ENCODE data around the gene CENPV.
A peak's percentile ranks its signal among the peaks of the same experiment; 100 is the strongest.

The CENPV gene

GRCh38 chr17:16358394-16358793, 5.1 kb upstream of the CENPV start:
- DNase-seq: no peak

GRCh38 chr17:16354585-16354984, 1.3 kb upstream of the CENPV start:
- no peak for DNase-seq

GRCh38 chr17:16352667-16353316, 477 bp downstream of the CENPV start:
- DNase-seq: peak; percentile 17

- DNase-seq: peak; percentile 11
Measured at GRCh38 chr17:16352303-16352666, 984 bp downstream of the CENPV start.

DNA sequence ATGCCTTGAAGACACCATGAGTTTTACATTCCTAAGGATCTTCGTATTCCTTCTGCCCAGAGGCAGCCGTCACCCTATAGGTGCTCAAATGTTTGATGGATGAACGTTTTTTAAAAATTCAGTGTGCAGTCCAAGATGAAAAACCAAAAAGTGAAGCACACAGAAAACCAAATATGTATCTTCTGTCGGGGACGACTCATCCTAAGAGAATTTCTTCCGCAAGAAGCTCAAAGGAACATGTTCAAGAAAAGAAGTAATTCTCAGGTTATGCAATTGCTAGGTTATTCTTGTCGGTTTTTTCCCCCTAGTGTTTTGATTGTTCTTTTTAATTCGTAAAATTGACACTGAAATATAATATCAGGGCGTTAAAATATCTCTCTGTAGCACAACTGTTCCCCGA, 1.4 kb downstream of the CENPV start:
- no peak for DNase-seq

GRCh38 chr17:16349431-16349830, 3.8 kb downstream of the CENPV start:
- no peak for DNase-seq

GRCh38 chr17:16348586-16348985, 4.7 kb downstream of the CENPV start:
- no peak for DNase-seq

DNA sequence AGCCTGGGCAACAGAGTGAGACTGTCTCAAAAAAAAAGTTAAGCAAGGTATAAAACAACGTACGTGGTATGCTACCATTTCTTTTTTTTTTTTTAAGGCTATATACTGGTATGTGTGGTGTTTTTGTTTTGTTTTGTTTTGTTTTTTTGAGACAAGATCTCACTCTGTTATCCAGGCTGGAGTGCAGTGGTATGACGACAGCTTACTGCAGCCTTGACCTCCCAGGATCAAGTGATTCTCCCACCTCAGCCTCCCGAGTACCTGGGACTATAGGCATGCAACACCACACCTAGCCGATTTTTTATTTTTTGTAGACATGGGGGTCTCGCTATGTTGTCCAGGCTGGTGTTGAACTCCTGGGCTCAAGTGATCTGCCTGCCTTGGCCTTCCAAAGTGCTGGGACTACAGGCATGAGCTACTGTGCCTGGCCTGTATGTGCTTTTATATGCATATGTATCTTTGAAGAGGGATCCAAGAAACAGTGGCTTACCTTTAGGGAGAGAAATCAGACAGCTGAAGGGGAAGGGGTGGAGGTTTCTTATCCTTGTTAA, 6.5 kb downstream of the CENPV start:
- DNase-seq: no peak

DNA sequence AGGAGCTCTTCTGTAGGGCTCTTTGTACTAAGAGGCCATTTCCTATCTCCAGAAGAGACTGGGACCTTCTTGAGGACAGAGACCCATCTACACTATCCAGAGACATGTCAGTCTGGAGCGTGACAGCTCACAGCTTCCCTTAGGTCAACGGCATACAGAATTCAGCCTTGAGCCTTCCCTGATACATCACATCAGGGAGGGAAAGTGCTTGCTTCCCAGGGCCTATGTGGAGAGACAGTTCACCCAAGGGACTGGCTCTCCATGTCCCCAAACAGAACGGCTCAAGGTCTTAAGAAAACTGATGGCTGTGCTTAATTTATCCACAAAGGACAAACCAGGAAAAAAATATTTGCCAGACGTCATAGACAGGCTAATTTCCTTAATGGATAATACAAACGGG, 7.7 kb downstream of the CENPV start:
- no peak for DNase-seq

DNA sequence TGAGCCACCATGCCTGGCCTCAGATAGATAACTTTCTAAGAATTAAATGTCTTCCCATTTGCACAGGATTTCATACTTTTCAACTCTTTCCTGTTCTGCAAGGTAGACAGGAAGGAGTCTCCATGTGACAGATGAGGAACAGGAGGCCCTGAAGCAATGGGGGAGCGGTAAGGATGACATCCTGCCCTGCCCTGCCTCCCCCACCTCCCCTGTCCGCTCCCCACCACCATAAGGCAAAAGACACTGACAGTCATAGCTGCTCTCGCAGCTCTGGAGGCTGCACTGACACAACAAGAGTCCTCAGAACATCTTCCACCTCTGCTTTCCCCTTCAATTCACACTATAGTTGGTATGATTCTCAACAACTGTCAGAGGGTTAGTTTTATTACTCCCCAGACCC, 9.7 kb downstream of the CENPV start:
- DNase-seq: no peak

GRCh38 chr17:16342979-16343378, 10.3 kb downstream of the CENPV start:
- no peak for DNase-seq

- DNase-seq: no peak
Measured at GRCh38 chr17:16339959-16340358, 13.3 kb downstream of the CENPV start.

DNA sequence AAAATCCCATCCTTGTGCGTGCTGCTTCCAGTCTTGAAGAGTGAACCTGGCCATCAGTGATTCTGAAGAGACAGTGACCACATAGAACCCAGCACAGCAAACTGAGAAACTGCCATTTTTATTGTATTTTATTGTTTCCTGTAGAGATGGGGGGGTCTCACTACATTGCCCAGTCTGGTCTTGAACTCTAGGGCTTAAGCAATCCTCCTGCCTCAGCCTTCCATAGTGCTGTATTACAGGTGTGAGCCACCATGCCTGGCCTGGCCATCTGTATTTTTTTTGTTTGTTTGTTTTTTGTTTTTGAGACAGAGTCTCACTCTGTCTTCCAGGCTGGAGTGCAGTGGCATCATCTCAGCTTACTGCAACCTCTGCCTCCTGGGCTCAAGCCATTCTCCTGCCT, 13.9 kb downstream of the CENPV start:
- no peak for DNase-seq

- DNase-seq: no peak
Measured at GRCh38 chr17:16338391-16338790, 14.9 kb downstream of the CENPV start.

DNA sequence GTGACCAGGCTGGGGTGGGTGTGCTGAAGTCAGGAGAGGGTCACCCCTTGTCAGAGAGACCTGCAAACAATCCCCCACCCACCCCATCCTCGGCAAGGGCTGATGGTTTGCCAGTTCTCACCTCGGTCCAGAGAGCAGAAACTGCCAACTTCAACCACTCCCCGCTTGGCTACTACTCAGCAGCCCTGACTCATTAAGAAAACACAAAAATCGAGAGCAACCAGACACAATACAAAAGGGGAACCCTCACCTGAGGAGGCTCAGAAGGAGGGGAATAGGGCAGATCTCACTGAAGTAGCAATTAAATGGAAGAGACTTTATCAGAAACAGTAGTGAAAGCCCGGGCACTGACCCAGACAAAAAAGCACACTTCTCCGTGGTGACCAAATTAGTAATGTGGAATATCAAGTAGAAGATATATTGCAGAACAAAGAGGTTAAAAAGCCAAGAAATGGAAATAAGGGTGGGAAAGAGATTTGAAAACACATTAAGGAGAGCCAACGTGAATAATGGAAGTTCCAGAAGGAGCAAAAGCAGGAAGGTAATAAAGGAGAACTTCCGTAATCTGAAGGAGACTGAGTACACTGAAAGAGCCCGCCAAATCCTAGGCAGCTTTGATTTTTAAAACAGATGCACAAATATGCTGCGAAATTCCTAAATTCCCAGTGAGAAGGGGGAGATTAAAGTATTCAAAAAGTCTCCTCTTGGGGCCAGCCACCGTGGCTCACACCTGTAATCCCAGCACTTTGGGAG, 23.6 kb downstream of the CENPV start:
- no peak for DNase-seq

DNA sequence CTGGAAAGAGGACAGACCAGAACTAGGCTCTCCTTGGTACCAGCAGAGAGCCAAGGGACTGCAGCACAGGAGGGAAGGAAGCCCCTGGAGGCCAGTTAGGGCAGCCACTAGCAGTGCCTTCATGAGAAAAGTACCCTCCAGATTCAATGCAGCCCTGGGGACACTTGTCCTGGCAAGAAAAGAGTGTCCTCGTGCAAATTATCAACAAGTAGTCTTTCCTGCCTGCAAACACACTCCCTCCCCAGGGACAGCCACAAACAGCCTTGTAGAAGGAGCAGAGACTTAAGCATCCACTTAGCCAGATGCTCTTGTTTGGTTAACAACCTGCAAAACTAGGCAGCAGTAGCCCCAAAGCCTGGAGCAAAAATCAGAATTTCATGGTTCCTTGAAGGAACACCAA, 24.3 kb downstream of the CENPV start:
- DNase-seq: no peak

DNA sequence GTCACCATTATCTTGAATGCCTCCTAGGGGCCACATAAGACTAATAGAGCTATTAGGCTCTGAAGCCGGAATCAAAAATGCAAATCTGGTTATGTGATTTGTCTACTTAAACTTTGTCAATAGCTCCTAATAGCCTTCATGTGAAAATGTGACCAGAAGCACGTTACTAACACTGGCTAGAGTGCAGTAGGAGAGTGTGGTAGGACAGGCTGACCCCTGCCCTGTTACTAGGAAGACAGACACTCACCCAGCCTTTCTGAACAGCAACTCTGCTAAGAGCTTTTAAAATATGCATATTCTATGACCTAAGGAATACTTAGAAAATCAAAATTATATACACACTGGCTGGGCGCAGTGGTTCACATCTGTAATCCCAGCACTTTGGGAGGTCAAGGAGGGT, 26.3 kb downstream of the CENPV start:
- DNase-seq: no peak

- no peak for DNase-seq
Measured at GRCh38 chr17:16325964-16326363, 27.3 kb downstream of the CENPV start.

DNA sequence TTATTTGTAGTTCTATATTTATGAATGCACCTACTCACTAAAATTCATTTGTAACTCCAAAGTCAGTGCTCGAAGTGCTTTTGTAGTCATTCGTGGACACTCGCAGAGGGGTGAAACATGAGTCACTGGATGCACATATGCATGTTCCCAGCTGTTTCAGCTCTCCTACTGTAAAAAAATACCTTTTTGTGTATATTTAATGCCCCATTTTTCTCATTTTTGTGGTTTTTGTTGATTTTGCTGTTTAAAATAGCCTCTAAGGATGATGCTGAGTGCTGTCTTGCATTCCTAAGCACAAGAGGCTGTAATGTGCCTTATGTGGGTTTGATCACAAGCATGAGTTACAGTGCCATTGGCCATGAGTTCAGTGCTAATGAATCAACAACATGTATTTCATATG, 30.6 kb downstream of the CENPV start:
- no peak for DNase-seq

DNA sequence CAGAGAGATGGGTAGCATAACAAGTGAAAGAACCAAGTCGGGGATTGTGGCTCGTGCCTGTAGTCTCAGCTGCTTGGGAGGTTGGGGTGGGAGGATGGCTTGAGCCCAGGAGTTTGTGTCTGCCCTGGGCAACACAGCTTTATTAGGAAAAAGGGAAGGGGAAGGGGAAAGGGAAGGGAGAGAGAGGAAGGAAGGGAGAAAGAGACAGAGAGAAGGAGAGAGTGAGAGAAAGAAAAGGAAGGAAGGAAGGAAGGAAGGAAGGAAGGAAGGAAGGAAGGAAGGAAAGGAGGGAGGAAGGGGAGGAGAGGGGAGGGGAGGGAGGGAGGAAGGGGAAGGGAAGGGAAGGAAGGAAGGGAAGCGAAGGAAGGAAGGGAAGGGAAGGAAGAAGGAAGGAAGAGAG, 33.3 kb downstream of the CENPV start:
- DNase-seq: no peak

DNA sequence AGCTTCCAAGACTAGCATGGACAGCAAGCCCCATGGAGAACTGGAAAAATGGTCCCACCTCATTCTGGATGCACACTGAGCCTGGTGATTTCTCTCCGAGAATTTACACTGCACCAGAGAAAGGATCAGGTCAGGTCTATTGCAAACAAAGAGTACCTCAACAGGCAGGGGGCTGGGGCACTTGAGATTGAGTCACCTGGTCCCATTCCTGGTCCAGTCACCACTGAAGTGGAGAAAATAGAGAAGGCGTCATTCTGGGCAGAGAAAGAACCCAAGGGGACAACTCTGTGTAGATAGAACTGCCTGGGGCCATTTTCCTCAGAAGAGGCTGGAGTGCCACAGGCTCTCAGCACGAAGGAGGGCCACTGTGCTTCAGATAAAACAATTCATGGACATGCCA, 38.4 kb downstream of the CENPV start:
- DNase-seq: no peak

DNA sequence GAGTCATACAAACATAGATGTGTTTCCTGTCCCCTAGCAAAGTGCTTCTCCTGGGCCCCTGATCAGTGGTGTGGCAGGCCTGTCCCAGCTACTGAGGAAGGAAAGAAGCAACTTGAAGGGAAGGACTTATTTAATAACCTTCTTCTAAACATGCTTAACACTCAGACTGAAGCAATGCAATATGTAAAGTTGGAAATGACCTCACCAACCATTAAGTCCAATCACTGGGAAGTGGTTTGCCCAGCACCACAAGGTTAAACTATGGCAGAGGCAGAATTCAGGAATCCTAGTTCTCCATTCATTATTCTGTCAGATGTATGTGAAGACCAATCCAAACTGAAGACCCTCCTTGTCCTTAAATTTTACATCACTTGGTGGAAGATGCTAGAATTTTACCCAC, 39.1 kb downstream of the CENPV start:
- DNase-seq: no peak

- no peak for DNase-seq
Measured at GRCh38 chr17:16313139-16314090, 39.9 kb downstream of the CENPV start.
